ENCODE data around the gene SENP7.
"Not testable (repeated sequence)": the region's sequence is repeated elsewhere in the genome, so short reads cannot be mapped to it uniquely, and the experiment has no call there.

The SENP7 gene

GRCh38 chr3:101512646-101513418, at the start of gene SENP7:
TSS of gene SENP7 (minus strand) at chr3:101513212. CDS start at chr3:101513130, 82 bp downstream.
- DNase-seq: peak; percentile 61

GRCh38 chr3:101561630-101562328, 48.8 kb upstream of the SENP7 start, which contains the start of gene TRMT10C:
TSS of gene TRMT10C (plus strand) at chr3:101561868. CDS start at chr3:101564782, 2,914 bp downstream.
- DNase-seq: peak; percentile 60

- DNase-seq: no peak
These were observed 43.1 kb upstream of the SENP7 start for GRCh38 chr3:101556064-101556463.

GRCh38 chr3:101553381-101553780, 40.4 kb upstream of the SENP7 start:
- DNase-seq: not testable (repeated sequence)

- not testable (repeated sequence) for DNase-seq
These were observed 38.5 kb upstream of the SENP7 start for GRCh38 chr3:101551359-101552081.

GRCh38 chr3:101549473-101549872, 36.5 kb upstream of the SENP7 start:
- no peak for DNase-seq

GRCh38 chr3:101548527-101549105, 35.6 kb upstream of the SENP7 start:
- DNase-seq: no peak

GRCh38 chr3:101544161-101544850, 31.3 kb upstream of the SENP7 start:
- no peak for DNase-seq

GRCh38 chr3:101542957-101543356, 29.9 kb upstream of the SENP7 start:
- DNase-seq: no peak

- not testable (repeated sequence) for DNase-seq
These were observed 23.9 kb upstream of the SENP7 start for GRCh38 chr3:101536955-101537354.

GRCh38 chr3:101536266-101536665, 23.3 kb upstream of the SENP7 start:
- no peak for DNase-seq

GRCh38 chr3:101535221-101535620, 22.2 kb upstream of the SENP7 start:
- no peak for DNase-seq

- DNase-seq: no peak
These were observed 20.6 kb upstream of the SENP7 start for GRCh38 chr3:101533603-101533968.

- DNase-seq: no peak
These were observed 20.0 kb upstream of the SENP7 start for GRCh38 chr3:101532783-101533602.

GRCh38 chr3:101531473-101532086, 18.6 kb upstream of the SENP7 start:
- DNase-seq: no peak

GRCh38 chr3:101530686-101531047, 17.7 kb upstream of the SENP7 start:
- DNase-seq: no peak

GRCh38 chr3:101529816-101530685, 17.0 kb upstream of the SENP7 start:
- DNase-seq: no peak

GRCh38 chr3:101527906-101528305, 14.9 kb upstream of the SENP7 start:
- DNase-seq: no peak

- no peak for DNase-seq
These were observed 14.4 kb upstream of the SENP7 start for GRCh38 chr3:101527441-101527840.

- DNase-seq: no peak
These were observed 8.2 kb upstream of the SENP7 start for GRCh38 chr3:101521211-101521701.
